CD4-positive, alpha-beta T cell treated with Interleukin-17A for 1 hour (primary cell): ENCODE results near the gene MPV17.
A peak's percentile ranks its signal among the peaks of the same experiment; 100 is the strongest.
"Not testable (repeated sequence)": the region's sequence is repeated elsewhere in the genome, so short reads cannot be mapped to it uniquely, and the experiment has no call there.

Experiments used
- DNase-seq: peaks from one replicate; pipeline ENCODE4 v3.0.0-alpha.2; 2020

Gene MPV17

DNA sequence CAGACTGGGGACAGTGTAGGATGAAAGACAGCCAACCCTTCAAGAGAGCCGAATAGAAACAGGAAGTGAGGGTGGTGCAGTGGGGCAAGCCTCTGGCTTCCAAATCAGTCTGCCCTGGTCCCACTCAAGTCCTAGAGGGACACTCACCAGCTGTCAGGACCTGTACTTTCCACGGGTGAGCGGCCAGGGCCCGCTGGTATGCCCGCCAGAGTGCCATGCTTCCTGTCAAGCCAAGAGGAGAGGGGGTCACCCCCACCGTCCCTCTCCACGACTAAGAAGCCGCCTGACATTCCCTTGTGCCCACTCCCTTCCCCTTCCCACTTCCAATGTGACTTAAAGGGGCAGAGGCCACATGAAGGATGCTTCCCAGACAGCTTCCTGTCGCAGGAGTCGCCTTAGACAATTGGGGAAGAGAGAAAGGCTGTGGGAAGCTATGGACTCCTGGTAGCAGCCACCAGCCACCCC is 564 bp downstream of the MPV17 start:
- peak; percentile 14 for DNase-seq

DNA sequence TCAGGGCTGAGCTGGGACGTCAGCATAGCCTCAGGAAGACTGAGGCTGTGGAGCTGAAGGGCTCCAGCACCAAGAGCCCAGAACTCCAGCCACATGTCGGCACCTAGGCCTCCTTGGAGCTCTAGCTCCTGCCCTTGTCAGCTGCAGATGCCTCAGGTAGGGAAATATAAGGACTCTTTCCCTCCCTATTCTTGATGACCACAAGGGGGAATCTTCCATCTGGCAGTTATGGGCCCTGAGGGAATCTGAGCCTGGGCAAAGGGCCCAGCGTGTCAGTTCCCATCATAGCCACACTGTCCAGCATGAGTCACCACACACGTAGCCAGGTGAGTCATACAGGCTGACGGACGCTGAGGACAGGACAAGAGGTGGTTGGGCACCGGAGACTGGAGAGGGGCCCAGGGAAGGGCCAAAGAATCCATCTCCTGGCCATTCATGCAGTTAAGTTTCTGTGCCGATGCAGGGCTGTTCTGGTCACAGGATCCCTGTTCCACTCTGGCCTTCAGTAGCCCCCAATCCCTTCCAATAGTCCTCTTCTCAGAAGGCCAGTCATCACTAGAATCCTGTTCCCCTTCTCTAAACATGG is 1.8 kb downstream of the MPV17 start:
- no peak for DNase-seq

DNA sequence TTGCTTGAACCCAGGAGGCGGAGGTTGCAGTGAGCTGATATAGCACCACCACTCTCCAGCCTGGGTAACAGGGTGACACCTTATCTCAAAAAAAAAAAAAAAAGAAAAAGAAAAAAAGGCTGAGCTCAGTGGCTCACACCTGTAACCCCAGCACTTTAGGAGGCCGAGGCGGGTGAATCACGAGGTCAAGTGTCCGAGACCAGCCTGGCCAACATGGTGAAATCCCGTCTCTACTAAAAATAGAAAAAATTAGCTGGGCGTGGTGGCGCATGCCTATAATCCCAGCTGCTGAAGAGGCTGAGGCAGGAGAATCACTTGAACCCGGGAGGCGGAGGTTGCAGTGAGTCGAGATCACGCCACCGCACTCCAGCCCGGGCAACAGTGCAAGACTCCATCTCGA is 3.1 kb downstream of the MPV17 start:
- DNase-seq: not testable (repeated sequence)

DNA sequence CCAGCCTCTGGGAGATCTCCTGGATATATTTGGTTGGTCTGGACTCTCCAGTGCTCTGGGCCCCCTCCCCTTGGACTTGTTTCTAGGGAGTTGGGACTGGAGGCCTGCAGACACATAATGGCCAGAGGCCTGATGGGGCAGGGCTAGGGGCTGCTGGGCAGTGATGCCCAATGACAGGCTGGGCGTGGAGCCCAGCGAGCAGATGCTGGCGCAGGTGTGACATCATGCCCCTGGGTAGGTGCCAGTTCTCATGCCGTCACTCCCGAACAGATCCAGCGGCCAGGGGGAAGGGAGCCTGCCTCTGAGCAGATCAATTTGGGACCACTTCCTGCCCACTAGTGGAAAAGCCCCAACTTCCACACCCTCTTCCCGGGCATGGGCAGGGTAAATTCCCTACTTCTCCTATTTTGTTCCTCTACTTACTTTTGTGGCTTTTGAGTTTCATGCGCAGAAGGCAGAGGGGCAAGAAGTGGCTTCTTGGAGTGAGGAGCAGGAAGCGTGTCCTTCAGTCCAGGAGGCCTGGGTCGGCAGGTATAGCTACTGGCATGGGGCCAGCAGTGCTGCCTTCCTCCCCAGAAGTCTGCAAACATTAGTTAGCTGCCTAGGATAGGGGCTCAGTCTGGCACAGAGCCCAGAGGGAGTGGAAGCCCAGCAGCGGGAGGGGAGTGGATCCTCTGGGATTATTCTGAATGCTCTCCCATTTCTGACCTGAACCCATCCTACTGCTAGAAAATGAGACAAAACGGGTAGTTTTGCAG is 6.1 kb downstream of the MPV17 start:
- DNase-seq: no peak

DNA sequence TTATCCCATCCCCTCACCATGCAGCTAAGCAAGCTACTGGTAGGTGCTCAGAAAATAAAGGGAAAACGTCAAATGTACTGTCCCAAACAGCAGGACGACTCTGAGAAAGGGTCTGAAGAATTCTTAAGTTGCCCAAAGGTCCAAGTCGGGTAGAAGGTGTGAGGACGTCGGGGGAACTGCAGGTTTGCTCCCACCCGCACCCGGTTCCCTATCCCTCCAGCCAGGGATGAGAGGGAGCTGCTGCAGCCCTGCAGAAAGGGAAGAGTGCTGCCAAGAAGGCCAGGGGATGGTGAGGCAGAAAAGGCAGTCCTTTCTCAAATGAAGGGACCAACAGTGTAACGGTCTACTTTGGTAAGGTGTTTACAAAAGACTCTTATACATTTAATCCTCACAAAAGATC is 7.8 kb downstream of the MPV17 start:
- no peak for DNase-seq

DNA sequence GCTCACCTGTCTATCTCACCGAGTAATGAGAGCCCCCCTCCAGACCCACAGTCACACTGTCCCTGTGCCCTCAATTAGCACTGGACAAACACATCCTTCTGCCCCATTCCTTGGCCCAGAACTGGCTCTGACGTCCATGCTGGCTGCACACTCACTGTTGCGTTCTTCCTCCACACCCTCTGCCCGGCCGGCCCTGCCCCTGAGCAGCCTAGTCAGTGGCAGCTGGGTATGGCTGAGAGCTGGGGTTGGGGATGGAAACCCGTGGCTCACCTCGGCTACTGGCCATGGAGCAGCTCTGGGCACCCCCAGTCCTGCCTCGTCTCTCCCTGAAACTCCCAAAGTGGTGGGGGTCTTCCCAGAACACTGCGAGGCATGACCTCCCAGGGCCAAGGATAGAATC is 8.2 kb downstream of the MPV17 start:
- no peak for DNase-seq

DNA sequence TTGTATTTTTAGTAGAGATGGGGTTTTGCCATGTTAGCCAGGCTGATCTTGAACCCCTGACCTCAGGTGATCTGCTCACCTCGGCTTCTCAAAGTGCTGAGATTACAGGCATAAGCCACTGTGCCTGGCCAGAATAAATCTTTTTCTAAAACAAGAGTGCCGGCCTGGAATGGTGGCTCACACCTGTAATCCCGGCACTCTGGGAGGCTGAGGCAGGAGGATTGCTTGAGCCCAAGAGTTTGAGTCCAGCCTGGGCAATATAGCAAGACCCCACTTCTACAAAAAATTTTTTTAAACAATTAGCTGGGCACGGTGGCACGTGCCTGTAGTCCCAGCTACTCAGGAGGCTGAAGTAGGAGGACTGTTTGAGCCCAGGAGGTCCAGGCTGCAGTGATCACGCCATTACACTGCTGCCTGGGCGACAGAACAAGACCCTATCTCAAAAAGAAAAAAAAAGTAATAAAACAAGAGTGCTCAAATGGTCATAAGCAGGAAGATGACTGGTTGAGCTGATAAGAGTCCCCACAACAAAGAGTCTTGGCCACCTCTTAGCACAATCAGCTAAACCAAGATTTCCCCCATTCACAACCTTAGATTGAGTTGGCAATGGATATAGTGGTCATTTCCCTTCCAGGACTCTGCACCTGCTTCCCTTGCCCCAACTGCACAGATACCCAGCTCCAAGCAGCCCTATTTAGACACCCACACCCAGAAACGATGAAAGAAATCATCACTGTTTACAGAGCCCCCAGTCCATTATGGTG is 8.8 kb downstream of the MPV17 start:
- DNase-seq: no peak

DNA sequence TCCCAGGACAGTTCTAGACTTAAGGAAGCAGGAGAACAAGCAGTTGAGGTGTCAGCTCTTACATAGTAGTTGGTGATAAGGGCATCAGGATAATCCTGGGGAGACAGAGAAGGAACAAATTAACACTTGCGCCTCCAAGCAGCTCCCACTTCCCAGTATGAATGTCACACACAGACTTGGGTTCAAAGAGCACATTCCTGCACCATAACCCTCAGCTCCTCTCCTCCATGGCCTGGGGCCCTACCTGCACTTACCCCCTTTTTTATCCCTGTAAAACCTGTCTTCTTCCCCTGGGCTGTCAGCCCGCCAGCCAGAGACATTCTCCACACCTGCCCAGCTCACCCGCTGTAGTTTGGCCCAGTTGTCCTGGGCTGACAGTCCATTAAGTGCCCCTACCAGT is 10.7 kb downstream of the MPV17 start:
- DNase-seq: no peak

DNA sequence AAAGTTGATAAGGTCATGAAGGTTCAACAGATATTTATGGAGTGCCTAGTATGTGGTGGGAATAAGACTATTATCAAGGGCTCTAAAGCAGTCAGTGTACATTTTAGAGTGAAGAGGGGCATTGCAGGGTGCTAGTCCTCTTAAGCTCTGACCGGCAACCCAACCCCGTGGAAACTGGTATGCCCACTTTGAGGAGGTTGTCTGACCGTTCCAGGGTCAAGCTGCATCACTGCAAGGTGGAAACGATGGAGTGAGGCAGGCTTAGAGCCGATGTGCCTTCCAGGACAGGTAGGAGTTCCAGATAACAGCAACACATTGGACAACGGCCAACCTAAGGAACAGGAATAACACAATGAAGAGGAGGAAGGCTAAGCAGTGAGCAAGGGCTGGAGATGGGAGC is 13.2 kb downstream of the MPV17 start:
- no peak for DNase-seq

DNA sequence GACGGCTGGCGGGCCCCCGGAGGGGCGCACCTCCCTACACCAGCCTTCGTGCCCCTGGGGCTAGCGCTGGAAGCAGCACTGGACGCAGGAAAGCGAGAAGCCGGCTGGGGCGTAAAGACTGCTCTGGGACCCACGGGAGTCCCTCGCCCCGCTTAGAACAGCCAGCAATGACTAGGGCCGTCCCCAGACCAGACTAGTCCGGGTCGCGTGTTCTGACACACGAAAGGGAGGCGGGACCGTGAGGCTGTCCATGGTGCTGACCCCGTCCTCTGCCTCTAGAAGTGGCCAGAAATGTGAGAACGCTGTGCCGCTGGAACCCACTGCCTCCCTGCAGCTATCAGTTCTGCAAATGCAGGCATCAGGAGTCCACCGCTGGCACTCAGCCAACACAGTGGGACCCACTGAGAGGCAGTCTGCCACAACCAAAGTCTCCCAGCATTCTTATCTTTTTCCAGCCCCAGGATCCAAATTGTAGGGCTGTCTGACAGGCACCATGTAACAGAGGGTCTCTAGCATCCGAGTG is 14.5 kb downstream of the MPV17 start, which contains the start of gene UCN:
UCN (minus strand) TSS at position 87 of the 523 bp plus-strand sequence. CDS start 550 bp downstream, outside the sequence.
- no peak for DNase-seq

DNA sequence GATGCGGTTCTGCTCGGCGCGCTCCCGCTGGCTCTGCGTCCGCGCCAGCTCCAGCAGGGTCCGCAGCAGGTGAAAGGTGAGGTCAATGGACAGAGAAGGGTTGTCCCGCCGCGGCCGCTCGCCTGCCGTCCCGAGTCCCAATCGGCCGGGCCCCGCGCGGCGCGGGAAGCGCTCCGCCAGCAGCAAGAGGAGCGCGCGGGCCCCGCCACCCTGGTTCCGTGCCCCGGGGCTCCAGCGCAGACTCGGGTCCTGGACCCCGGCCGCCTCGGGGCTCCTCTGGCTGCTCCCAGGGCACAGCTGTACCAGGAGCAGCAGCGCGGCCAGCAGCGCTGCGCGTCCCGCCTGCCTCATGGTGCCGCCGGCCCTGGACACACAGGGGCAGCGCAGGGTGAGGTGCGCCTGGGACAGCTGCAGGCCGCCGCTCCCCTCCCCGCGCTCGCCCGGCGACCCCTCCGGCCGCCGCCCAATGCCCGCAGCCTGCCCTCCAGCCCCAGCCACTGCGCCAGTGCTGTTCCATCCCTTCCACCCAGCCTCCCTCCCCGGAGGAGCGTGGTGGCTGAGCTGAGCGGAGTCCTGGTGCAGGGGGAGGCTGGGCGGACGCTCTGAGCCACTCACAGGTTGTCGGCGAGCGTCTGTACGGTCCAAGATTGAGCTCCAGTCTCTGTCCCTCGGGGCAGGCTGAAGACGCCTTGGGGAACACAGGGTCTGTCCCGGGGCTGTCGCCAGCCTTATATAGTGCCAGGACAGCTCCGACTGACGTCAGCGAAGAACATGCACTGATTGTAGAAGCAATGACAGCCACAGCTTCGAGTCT is 15.1 kb downstream of the MPV17 start:
- DNase-seq: no peak

DNA sequence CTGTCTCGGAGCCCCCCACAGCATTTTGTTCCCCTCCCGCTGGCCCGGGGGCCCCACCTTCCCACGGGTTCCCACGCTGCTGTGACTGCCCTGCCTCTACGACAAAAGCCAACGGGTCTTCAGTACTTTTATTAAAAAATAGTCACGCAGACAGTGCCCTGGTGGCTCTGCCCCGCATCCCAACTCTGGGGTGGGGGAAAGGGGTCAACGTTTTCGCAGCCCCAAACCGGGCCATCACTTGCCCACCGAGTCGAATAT is 15.7 kb downstream of the MPV17 start:
- no peak for DNase-seq

DNA sequence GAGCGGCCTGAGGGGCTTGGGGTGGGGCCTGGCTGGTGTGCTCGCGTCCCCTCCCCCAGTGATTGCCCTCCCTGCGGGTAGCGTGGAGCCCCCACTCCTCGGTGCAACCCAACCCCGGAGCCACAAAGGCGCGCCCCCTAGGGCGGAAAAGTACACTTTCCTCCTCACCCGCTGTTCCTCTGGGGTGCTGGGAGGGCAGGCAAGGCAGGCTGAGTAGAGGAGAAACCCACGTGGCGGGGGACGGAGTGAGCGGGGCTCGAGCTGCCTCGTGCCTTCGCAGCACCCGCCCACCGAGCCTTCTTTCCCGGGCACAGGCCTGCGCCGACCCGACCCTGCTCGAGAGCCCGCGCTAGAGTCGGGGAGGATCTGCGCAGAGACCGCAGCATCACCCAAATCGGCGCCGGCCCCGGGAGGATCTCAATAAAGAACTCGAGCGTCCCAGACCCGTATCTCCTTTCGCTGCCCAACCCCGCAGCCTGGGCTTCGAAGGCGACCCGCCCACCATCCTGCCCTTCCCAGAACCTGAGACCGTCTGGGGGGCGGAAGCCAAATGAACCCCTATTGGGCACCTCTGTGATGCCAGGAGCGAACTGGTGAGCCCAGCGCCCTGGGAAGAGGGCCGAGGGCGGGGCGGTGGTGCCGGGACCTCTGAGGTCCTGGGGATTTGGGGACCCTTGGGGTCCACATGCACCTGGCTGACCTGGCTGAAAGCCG is 16.2 kb downstream of the MPV17 start:
- peak; percentile 17 for DNase-seq

DNA sequence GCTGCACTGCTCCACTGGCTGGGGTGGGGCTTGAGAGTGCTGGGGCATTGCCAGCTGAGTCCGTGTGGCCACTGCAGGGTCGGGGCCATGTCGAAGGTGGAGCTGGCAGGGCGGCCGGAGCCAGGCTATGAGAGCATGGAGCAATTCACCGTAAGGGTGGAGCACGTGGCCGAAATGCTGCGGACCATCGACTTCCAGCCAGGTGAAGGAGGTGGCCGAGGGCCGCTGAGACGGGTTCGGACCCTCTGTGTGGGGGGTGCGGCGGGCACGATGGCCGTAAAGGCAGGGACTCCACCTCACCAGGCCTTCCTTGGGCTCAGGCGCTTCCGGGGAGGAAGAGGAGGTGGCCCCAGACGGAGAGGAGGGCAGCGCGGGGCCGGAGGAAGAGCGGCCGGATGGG is 16.8 kb downstream of the MPV17 start:
- DNase-seq: no peak

DNA sequence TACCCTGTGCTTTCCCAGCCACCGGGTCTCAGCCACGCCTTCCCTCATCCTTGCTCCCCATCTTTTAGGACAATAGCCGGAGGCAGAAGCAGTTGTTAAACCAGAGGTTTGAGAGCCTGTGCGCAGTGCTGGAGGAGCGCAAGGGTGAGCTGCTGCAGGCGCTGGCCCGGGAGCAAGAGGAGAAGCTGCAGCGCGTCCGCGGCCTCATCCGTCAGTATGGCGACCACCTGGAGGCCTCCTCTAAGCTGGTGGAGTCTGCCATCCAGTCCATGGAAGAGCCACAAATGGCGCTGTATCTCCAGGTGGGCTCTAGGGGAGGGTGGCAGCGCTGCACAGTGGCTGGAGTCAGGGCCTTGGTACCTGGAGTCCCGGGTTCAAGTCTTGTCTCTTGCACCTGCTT is 17.4 kb downstream of the MPV17 start:
- no peak for DNase-seq

DNA sequence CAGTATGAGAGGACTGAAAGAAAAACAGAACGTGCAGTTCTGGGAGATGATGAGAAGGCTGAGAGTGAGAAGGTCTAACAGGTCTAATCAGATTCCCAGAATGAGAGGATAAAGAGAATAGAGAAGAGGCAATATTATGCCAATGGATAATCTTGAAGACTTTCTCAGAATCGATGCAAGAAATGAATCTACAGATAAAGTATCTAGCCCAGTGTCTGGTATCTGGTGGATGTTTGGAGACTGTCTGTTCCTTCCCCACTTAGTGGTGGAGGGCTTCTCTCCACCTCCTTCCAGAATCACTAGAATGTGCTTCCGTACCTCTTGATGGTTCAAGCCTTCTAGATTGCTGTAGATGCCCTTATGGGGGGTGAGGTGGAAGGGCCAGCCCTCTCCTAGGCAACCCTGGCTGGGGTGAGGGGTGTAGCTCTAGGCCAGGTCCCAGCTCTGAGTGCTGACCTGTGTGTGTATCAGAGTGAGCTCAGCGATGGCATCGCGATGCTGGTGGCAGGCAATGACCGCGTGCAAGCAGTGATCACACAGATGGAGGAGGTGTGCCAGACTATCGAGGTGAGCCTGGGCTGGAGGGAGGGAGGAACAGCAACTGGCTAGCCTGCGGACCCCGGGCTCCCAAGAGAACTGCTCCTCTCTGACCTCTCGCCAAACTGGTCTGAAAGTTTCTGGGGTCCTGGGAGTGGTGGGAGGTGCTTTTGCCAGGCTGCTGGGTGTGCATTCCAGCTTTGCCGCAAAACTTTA is 18.2 kb downstream of the MPV17 start:
- no peak for DNase-seq

DNA sequence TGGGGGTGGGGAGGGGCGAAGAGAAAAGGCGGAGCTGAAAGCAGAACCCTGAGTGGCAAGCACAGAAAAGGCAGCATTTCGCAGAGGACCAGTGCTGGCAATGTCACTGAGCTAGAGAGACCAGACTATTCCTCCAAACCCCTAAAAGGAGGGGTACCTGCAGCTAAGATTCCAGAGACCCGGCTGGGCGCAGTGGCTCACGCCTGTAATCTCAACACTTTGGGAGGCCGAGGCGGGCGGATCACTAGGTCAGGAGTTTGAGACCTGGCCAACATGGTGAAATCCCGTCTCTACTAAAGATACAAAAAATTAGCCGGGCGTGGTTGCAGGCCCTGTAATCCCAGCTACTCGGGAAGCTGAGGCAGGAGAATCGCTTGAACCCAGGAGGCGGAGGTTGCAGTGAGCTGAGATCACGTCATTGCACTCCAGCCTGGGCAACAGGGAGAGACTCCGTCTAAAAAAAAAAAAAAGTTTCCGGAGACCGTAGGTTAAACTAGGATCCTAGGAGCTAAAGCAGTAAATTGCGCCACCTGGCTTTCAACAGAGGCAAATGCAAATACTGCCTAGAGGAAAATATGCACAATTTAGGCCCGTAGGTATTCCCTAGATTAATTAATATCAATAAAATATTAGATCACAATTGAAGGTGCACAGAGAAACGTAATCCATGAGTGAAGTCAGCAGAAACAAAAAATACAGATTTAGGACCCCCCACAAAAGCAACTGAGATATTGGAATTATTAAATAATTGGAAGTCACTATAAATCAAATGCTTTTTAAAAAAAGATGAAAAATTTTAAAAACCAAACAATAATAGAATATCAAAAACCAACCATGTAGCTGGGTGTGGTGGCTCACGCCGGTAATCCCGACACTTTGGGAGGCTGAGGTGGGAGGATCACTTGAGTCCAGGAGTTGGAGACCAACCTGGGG is 19.5 kb downstream of the MPV17 start:
- peak; percentile 70 for DNase-seq

DNA sequence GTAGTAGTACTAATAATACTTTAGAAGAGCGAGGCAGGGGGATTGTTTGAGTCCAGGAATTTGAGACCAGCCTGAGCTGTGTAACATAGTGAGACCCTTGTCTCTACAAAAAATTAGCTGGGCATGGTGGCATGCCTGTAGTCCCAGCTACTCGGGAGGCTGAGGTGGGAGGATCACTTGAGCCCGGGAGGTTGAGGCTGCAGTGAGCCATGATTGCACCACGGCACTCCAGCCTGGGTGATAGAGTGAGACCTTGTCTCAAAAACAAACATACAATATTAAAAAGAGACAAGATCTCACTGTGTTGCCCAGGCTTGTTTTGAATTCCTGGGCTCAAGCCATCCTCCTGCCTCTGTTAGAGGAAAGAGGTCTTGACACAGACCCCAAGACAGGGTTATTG is 22.3 kb downstream of the MPV17 start:
- not testable (repeated sequence) for DNase-seq

DNA sequence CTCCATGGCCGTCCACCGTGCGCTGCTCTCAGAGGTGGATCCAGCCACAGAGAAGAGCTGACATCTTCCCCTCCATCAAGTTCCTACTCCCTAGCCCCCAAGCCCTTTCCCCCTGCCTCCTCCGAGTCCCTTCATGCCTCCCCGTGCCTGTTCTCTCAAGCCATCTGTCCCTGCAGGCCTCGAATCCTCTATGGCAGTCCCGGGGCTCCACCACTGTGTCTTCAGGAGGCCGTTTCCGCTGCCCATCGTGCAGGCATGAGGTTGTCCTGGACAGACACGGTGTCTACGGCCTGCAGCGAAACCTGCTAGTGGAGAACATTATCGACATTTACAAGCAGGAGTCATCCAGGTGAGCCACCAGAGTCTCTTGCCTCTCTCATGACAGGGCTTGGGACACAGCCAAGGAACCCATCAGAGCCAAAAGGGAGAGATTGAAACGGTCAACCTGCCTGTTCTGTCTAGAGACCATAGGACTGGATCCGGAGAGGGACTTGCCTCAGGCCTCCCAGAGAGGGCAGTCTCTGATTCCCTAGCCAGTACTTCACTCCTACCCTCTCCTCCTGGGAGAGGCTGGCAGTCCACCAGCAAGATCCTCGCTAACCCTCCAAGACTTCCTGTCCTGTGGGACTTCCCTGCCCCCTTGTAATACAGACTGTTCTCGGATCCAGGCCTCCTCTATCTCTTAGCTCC is 24.4 kb downstream of the MPV17 start:
- DNase-seq: no peak

DNA sequence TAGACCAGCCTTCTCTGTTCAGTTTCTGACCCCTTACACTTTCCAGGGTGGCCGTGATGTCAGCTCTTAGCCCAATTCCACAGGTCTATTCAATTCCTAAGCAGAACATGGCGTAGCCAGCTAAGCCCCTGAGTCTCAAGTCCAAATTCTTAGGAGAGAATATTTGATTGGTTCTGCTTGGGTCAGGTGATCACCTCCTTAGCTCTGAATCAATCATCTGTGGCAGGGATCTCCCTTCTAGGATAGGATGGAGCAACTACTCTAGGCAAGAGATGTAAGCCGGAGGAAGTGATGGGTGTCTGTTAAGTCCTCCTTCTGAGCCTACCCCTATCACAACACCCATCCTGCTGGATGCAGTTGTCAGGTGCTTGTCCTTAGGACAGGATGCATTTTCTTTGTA is 25.7 kb downstream of the MPV17 start:
- DNase-seq: no peak
